ENCODE data around the gene F7.

Gene F7

DNA sequence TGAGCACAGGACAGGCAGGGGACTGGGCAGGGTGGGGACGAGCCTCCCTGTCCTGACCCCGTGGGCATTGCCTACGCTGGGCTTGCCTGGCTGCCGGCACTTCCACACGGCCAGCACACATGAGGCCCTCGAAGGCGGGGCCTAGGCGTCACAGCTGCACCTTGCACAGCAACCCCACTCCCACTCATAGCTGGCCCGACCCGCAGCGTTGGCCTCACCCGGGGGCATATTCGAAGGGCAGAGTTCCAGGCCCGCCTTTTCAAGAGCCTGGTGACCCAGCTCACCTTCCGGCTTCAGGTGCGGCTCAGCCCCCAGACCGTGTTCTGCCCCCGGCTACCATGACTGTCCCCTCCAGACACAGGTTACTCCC is 36.0 kb downstream of the F7 start:
- no peak for DNase-seq

DNA sequence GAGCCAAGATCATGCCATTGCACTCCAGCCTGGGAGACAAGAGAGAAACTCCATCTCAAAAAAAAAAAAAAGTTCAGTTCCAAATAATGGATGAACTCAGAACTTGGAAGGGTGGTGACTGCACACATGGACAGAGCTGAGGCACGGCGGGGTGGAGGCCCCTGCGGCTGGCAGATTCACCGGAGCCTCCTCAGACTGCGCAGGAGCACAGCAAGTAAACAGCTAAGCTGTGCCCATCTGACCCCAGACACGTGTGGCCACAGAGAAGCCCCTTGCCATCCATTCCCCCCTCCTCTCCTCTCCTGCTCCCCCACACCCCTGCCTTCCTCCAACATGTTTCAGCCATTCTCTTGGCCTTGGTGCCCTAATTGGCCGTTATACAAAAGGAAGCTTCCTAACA is 37.3 kb downstream of the F7 start:
- no peak for DNase-seq

DNA sequence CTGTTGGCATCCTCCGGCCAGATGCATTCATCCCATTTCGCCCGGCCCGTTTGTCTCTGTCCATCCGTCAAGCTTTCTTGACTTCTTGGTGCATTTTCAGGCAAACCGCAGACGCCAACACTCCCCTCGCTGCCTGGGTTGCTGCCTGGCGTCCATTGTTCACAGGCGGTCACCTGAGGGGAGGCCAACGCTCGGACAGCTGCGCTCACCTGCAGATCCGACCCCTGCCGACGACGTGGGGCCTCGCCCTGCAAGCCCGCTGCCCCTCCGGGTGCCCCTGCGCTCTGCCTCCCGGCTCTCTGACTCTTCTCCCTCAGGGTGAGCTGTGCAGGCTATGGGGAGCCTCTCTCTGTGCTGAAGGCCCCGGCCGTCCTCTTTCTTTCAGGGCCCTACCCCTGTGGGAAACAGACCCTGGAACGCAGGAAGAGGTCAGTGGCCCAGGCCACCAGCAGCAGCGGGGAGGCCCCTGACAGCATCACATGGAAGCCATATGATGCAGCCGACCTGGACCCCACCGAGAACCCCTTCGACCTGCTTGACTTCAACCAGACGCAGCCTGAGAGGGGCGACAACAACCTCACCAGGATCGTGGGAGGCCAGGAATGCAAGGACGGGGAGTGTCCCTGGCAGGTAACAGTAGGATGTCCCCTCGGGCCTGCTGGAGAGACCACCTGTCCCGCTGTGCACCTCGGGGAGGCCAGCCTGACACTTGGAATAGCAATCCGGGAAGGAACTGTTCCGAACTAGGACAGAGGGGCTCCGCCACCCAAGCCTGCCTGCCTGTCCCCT is 38.1 kb downstream of the F7 start:
- no peak for DNase-seq

DNA sequence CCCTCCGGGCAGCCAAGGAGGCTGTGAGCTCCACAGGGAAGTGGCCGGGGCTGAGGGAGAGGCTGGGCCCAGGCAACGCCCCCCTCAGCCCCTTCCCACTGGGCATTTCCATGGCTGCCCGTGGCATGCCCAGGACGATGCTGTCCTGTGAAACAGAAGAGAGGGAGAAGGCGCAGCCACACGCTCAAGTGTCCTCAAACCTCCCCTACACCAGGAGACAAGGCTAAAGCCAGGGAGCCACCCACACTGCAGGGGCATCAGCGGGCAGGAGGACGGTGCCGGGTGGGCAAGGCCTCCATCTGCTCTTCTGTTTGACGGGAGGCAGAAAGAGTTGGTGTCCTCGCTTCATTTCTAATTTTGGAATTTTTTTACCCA is 38.7 kb downstream of the F7 start:
- no peak for DNase-seq

DNA sequence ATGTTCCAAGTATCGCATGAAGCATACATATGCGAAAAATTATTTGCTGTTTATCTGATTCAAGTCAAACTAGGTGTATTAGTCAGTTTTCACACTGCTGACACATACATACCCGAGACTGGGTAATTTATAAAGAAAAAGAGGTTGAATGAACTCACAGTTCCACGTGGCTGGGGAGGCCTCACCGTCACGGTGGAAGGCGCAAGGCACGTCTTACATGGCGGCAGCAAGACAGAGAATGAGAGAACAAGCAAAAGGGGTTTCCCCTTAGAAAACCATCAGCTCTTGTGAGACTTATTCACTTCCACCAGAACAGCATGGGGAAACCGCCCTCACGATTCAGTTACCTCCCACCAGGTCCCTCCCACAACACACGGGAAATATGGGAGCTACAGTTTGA is 39.9 kb downstream of the F7 start:
- no peak for DNase-seq

DNA sequence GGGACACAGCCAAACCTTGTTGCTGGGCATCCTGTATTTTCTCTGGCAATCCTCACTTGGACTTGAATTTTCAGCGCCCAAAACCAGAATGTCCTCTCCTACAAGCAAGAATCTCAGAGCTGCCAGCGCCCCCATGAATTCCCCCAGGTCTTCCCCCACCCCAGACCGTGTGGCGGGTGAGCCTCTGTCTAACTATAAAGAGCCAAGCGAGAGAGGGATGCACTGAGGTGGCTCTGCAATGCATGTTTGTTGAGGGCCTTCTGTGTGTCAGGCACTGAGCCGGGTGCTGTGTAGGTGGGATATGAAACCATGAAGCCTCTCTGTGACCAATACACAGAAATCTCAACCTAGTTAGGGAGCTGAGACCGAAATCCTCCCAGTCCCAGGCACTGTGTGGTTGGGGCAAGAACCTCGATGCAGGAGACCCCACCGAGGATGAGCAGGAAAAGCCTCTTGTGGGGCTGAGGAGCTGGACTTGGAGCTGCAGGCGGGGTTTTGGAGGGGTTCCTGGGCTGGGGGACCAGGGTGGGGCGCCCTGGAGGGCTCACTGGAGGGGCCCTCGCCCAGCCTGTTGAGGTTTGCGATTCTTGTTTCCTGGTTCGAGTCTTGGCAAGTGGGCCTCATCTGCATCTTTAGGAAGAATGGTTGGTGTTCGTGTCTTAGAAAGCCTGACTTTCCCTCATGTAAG is 40.5 kb downstream of the F7 start:
- no peak for DNase-seq

DNA sequence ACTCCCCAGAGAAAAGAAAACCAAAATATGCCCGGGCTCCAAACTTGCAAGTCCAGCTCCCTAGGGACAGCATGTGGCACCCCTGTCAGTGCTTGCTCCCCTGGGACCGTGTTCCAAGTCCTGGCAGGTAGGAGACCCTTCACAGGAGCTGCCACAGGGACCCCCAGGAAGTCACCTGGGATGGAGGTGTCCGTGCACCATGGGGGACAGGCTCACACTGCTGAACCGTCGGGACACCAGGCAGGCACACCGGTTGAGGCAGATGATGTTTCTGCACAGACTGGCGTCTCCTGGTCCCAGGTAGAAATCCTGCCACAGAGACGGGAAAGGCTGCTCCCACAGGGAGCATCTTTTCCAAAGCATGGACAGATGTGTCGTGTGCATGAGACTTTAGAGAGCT is 41.2 kb downstream of the F7 start:
- DNase-seq: no peak

DNA sequence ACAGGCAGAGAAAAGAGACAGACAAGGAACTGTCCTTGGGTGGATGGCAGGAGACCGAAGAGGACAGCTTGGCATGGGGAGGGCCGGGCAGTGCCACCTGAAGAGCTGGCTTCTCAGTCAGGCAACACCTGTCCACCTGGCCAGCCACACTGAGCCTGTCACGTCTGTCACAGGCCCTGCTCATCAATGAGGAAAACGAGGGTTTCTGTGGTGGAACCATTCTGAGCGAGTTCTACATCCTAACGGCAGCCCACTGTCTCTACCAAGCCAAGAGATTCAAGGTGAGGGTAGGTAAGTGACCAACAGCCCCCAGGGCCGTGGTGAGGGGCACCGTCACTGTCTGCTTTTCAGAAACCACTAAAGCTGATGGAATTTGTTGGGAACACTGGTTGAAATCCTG is 41.6 kb downstream of the F7 start:
- no peak for DNase-seq

DNA sequence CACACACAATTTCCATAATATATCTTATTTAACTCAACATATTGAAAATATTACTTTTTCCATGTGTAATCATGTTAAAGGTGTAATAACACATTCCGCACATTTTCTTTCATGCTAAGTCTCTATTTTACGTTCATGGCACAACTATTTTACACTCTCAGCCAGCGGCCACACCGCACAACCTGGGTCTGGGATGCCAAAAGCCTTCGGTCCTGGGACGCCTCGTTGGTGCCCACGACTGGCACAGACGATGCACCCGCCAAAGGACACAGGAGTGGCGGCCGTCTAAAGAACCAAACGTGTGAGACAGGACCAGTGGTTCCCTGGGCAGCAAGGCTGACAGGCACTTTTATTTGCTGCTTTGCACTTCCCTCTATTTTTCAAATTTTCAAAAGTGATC is 42.8 kb downstream of the F7 start:
- no peak for DNase-seq

DNA sequence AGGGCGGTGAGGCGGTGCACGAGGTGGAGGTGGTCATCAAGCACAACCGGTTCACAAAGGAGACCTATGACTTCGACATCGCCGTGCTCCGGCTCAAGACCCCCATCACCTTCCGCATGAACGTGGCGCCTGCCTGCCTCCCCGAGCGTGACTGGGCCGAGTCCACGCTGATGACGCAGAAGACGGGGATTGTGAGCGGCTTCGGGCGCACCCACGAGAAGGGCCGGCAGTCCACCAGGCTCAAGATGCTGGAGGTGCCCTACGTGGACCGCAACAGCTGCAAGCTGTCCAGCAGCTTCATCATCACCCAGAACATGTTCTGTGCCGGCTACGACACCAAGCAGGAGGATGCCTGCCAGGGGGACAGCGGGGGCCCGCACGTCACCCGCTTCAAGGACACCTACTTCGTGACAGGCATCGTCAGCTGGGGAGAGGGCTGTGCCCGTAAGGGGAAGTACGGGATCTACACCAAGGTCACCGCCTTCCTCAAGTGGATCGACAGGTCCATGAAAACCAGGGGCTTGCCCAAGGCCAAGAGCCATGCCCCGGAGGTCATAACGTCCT is 43.4 kb downstream of the F7 start:
- DNase-seq: no peak

DNA sequence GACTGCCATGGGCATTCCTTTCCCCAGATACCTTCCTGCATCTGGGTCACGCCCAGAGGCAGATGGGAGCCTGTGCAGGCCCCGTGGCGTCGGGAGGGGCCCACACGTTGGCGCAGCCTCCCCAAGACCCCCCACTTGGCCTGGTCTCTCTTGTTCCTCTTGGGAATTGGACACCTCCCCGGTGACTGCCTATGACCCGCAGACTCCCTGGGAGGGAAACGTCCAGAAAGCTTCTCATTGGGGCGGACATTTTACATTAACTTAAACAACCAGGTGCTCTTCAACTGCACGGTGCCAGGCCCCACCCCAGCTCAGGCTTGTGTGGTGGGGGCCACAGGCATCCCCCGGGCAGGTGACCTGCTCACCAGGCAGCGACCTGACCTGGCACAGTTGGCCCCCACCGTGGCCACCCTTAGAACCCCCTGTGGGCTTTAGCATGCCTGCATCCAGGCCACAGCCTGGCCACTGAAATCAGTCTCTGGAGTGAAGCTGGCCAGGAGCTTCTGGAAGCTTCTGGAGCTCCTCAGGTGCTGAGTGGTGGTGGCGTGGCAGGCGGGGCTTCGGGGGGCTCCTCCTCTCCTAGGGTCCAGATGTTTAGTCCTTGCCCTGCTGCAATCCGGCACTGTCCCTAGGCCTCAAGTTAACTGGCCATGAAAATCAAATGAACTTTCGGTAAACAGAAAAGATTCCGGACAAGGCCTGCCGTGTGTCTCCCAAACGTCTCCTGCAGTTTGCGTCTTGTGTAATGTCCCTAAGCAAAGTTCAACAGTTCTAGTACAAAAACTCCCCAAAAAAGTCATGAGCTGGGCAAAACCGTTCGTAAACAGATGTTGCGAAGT is 44.3 kb downstream of the F7 start:
- DNase-seq: no peak

DNA sequence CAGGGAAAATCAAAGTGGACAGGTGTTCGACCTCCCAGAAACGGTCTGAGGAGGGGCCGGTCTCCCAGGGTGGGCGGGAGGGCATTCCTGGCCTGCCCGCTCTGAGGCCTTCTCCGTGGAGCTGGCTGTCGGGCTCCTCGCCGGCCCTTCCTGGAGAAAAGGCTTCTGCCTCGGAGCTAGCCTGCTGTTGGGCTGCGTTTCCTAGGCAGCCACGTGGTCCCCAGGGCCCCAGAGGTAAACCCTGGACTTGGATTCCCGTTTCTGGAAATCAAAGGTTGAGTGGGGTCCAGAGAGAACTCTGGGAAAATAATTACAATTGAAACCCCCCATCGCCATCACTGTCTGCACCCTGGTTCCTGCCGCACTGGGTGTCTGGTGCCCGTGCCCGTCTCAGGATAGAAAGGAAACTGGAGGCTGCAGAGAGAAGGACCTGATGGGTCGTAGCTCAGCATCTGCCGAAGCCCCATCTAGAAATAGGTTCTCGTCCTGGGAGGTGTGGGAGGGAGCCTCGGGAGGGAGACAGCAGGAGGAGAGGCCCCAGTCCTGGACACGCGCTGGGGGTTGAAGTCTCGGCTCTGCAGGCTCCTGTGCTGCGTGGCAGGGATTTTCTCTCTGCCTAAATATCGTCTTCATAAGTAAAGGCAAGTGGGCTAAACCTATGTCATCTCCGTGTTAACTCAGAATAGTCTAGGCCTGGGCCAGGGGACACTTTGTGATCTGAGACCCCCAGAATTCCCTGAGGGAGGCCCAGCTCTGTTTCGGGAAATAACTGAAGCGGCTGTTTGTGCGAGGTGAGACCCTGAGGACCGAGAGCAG is 45.2 kb downstream of the F7 start:
- no peak for DNase-seq

DNA sequence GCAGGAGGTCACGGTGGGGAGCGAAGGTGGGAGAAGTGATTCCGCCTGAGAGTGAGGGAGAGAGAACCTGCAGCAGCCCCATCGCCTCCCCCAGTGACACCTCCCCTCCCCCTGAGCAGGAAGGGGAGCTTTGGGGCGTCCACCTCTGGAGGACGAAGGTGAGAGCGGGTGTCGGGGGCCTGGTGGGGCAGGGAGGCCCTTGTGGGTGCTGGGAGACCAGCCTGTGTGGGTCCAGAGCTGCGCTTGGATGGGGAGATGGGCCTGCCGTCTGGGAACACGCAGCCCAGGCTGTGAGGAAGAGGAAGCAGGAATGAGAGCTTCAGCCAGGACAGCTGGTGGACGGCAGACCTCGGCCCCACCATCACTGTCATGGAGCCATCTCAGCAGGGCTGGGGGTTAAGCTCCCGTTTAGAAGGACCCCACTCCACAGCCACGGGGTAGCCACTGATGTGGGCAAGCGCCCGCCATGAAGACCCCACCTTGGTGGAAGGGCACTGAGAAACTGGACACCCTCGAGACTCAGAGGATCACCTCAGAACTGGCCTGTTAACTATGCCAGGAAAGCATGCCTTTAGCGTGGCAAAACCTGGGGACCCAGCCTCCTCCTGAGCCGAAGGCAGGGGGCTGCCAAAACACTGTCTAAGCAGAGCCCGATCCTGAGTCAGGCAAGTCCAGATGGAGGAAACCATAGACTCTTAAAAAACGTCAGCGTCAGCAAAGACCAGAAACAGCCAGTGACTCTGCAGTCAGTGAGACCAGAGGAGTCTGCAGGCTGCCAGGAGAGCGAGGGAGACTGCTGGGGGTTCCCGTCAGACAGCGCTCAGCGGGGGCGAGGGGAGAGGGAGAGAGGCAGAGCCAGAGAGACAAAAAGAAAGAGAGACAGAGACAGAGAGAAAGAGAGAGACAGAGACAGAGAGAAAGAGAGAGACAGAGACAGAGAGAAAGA is 46.4 kb downstream of the F7 start:
- DNase-seq: no peak

DNA sequence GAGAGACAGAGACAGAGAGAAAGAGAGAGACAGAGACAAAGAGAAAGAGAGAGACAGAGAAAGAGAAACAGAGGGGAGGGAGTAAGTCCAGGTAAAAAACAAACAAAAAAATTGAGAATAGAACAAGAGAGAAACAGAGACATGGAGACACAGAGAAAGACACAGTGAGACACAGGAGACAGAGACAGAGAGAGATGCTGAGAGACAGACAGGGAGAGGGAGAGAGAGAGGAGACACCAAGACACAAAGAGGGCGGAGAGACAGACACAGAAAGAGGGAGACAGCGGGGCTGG is 47.0 kb downstream of the F7 start:
- DNase-seq: no peak

DNA sequence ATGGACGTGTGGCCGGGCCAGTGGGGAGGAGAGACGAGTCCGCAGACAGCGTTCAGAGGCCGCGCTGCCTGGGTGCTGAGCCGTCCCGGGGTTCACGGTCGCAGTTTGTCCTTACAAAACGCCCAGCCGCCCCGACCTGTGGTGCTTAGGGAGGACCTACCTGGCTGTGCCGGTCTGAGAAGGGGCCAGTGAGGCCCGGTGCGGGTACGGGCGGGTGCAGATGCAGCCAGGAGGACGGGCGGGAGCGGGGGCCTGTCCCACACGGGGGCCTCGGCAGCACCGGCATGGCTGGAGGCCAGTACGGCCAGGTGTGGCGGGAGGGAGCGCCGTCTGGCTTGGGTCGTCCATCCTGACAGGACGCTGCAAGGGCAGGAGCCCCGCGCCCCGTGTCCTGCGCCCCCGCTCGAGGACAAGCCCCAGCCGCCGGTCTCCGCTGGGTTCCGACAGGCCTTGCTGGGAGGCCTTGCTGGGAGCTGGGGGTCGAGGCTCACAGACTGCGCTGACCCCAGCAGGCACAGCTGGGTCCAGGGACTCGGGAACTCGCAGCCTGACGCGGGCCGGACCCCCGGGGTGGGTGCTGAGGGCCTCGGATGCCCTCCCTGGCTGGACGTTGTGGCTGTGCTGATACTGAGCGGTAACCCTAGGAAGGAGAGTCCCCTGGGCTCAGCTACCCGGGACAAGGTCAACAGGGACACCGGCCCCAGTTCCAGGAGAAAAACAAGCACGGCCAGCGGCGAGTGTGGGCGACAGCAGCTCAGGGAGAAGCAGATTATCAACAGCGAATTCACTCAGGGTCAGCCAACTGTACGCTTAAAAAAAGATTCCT is 47.6 kb downstream of the F7 start:
- no peak for DNase-seq

DNA sequence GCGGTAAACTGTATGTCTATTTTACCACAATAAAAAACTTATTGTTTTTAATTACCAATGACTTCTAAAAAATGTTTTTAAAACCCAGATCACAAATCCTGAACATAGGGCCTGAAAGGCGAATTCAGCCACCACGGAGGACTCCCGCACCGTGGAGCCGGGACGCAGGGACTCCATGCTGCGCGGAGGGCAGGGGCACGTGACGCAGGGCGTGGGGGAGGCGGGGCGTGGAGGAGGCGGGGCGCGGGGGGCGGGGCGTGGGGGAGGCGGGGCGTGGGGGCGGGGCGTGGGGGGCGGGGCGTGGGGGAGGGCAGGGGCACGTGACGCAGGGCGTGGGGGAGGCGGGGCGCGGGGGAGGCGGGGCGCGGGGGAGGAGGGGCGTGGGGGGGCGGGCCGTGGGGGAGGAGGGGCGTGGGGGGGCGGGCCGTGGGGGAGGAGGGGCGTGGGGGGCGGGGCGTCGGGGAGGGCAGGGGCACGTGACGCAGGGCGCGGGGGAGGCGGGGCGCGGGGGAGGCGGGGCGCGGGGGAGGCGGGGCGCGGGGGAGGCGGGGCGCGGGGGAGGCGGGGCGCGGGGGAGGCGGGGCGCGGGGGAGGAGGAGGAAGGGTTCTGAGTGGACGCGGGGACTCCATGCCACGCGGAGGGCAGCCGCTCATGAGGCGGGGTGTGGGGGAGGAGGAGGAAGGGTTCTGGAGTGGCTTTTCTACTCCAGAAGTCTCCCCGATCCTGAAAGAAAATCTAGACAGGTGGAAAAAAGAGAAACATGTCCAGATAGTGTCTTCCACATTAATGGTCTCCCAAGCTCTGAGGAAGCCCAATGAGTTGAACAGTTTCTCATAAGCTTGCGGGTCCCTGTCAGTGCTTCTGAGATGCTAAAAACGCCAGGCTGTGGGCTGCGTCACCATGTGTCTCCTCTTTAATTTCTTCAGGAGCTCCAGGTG is 48.5 kb downstream of the F7 start:
- peak; percentile 71 for DNase-seq

DNA sequence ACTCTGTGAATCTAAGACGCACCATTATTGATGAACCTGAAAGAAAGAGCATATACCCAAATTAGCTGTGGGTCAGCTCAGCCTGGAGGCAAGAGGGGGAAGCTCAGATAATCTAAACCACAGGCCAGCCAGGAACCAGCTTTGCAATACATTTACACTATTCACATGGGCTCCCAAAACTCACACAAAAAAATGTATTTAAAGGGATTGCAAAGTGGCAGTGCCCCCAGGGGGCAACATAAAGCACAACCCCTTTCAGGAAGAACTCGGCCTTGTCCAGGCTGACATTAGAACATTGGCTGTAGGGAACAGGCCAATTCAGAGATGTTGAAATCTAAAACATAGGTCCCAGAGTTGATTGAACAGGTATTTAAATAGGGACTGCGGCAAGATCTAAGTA is 49.6 kb downstream of the F7 start:
- no peak for DNase-seq

DNA sequence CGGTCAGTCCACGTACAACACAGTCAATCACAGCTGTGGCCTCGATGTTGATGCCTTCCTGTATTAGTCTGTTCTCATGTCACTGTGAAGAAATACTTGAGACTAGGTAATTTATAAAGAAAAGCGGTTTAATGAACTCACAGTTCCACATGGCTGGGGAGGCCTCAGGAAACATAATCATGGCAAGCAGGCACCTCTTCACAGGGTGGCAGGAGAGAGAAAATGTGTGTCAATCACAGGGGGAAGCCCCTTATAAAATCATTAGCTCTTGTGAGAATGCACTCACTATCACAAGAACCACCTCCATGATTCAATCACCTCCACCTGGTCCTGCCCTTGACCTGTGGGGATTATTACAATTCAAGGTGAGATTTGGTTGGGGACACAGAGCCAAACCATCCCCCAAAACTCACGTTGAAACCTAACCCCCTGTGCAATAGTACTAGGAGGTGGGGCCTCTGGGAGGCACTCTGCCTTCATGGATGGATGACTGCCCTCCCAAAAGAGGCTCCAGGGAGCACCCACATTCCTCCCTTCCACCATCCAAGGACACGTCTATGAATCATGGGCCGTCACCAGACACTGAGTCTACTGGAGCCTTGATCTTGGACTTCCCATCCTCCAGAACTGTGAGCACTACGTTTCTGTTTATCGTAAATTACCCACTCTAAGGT is 50.5 kb downstream of the F7 start:
- no peak for DNase-seq
